ENCODE data around the gene SLC4A2.
A peak's percentile ranks its signal among the peaks of the same experiment; 100 is the strongest.

SLC4A2 gene

DNA sequence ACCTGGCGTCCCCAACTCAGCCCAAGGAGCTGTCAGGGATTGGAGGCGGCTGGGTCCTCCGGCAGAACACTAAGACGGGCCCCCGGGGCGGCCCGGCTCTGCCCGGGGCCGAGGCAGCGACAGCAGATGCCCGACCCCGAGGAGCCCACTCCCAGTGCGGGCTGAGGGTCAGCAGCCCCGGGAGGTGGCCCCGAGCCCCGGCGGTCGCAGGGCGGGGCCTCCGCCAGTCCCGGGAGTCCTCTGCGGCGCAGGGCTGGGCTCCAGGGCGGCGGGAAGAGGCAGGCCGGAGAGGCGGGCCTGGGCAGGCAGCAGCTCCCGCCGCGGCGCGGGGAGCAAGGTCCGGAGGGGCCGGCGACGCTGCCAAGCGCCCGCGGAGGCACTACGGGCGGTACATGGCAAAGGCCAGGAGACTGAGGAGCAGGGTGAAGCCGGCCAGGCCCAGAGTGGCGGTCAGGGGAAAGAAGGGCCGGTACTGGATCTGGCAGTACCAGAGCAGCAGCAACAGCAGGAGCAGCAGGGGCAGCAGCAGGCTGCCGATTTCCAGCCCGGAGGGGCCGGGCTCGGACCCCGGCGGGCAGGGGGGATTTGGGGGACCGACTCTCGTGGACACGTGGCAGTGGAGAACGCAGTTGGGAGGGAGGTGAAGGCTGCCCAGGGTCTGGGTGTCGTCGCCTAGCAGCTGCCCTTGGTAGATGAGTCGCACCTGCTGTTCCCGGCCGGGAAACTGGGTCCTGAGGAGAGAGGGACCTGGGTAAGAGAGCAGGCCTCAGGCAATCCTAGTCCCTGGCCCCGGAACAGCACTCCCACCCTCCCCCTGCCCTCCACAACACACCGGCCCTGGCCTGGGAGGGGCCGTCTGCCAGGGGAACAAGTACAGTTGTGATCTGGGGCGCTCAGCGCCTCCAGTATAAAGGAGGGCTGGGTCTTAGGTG is 22.0 kb downstream of the SLC4A2 start:
- no peak for DNase-seq

DNA sequence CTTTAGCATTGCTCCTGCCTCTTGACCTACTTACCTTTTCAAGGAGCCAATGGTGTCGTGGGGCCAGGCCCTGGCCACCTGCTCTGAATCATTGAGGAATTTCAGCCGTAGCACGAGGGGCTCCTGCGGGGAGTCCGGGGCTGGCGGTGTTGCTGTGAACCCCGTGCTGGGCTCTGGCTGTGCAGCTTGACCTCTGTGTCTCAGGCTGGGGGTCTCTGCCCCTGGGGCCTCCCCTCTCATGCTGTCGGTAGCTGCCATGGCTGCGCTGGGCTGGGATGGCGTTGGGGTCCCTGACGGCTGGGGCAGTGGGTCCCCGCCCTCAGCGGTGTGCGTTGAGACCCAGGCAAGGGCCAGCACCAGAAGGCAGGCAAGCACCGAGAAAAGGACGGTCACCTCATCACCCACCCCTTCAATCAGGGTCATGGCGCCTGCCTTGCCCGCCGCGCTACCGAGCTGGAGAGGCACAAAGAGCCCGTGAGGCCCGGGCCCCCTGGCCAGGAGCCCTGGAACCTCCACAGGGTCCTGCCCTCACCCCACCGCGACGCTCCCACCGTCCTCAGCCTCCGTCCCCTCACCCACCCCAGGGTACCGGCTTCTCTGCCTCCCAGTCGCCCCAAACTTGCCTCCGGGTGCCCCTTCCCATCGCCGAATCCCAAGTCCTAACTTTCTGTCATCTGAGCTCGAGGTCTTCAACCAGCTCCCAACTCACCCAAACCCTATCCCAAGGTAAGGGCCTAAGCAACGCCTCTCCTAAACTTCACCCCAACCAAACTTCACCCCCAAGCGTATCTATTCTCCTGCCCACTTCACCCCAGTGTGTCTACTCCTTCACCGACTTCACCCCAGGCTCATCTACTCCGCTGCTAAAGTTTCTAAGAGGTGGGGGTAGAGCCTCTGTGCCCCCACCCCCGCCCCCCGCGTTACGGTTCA is 23.0 kb downstream of the SLC4A2 start:
- DNase-seq = no peak

DNA sequence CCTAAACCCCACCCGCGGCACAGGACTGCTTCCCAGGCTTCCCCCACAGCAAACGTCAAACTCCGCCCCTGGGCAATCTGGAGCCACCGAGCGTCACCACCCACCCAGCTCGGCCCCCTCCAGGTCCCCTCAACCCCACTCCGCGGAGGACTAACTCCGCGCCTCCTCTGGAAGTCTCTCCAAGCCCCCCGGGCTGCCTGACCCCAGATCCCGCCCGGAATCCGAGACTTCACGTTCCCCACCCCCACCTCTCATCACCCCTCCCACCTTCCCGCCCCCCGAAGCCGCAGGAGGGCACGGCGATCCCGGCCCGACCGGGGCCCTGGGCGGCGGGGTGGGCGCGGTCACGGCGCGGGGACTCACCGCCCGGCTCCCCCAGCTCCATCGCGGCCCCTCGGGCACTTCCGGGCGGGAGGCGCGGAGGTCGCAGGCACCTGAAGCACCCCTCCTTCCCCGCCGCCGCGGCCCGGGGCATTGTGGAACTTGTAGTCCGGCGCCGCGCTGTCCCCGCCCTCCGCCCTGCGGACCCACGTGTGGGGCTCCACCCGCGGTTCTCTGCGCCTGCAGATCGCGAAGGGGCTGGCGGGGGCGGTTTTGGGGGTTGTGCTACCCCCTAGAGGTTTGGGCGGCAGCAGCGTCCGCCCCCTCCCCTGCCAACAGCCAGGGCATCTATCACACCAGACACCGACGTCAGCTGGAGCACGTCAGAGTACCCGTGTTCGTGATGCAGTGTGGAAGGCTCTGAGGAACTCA is 23.9 kb downstream of the SLC4A2 start, which contains the start of gene TMUB1:
Gene TMUB1 (minus strand): TSS at position 423 of the 753 bp plus-strand sequence. CDS start 930 bp downstream, outside the sequence.
- peak; percentile 39 for DNase-seq

- no peak for DNase-seq
These were observed 24.4 kb downstream of the SLC4A2 start for GRCh38 chr7:151083824-151084160.

GRCh38 chr7:151085329-151085690 is 25.9 kb downstream of the SLC4A2 start:
- DNase-seq = no peak

GRCh38 chr7:151085691-151086620 is 26.6 kb downstream of the SLC4A2 start, which contains the start of gene AGAP3:
Gene AGAP3, plus strand, starts transcription at chr7:151086475. Its CDS starts 267 bp downstream, at chr7:151086742.
- DNase-seq = peak; percentile 78

DNA sequence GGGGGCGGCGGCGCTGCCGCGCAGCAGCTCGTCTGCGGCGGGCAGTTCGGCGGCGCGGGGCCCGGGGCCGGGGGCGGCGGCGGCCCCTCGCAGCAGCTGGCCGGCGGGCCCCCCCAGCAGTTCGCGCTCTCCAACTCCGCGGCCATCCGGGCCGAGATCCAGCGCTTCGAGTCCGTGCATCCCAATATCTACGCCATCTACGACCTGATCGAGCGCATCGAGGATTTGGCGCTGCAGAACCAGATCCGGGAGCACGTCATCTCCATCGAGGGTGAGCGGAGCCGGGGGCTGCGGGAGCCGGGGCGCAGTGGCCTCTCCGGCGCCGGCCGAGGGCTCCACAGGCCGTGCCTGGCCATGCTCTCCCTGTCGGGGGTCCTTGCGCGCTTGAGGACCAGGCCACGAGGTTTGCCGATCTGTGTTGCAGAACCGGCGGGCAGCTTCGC is 27.4 kb downstream of the SLC4A2 start:
- no peak for DNase-seq

- DNase-seq = peak; percentile 28
These were observed 28.0 kb downstream of the SLC4A2 start for GRCh38 chr7:151087245-151088018.

- no peak for DNase-seq
These were observed 28.8 kb downstream of the SLC4A2 start for GRCh38 chr7:151088019-151088855.

DNA sequence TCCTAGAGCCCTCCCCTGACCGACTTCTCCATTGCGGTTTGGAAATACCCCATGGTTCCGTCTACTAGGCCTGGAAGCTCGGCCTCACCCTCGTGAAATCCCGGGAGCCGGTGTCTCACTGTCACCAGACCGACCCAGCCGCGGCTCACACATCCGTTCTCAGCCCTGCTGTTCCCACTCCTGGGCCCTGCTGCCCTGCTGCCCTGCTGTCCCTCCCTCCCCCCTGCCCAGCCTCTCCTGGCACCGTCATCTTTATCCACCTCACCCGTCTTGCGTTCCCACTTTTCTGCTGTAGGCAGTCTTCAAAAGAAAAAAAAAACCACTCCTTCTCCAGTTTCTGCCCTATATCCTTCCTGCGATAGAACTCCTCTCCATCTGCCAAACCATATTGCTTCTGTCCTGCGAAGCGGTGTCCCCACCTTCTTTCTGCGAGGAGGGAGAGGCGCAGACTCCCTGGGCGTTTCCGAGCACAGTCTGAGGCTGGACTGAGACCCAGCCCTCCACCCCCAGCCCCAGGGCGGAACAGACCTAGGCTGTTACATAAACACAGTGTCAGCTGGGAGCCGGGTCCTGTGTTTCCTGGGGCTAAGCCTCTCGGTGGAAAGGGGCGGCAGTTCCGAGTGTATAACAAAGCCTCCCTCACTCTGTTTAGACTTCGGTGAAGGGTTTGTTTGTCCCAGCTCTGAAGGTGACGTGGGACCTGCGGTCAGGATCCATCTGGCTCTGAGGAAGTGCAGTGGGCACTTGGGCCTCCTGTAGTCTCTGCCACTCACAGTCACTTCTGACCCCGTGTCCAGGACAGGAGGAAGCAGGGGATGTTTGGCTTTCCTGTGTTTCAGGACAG is 29.7 kb downstream of the SLC4A2 start:
- DNase-seq = no peak

- DNase-seq = no peak
These were observed 30.7 kb downstream of the SLC4A2 start for GRCh38 chr7:151089893-151090730.

DNA sequence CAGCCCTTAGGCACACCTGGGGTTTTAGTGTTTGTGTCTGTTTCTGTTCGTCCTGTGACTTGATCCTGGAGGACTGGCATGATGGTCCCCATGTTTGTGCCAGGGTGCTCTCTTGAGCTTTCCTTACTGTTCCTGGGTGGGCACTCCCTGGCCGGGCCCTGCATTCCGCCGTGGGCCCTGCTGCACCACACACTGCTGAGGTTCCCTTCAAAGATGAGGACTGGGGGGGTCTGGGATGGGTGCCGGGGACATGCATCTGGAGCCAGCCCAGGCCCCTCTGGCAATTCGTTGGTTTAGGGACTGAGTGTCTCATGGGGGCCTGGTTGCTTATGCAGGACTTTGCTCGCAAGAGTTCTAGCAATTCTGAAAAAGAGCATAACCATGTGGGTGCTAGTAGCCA is 31.6 kb downstream of the SLC4A2 start:
- DNase-seq = no peak

DNA sequence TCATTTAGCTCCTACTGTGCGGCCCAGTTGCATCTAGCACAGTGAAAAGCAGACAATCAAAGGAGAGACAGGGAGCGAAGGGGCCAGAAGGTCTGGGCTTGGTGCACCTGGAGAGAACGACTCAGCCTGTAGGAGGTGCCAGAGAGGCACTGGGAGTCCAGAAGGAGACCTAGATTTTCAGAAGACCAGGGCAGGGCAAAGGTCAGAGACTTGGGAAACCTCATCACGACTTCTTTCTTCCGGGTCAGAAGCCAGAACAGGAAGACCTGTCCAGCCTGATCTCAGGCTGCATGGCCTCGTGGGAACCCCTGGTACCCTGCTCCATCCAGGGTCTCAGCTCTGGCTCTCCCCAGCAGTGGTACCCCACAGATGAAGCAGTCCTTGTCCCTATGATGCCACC is 32.0 kb downstream of the SLC4A2 start:
- DNase-seq = no peak

DNA sequence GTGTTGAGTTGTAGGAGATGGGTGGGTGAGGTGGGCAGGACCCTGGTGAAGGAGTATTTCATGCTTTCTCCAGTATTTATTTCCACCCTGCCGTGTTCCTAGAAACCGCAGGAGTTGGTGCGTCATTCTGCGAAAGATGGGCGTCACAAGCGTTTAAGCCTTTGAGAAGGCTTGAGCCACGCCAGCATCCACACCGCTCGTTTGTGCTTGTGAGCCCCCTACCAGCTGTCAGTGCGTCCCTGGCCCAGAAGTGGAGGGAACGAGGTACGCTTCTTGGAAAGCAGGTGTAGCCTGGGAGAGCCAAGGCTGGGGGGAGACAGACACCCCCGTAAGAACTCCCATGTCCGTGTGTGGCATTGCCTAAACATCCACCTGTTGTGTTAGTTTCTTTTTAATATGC is 32.6 kb downstream of the SLC4A2 start:
- DNase-seq = no peak

- no peak for DNase-seq
These were observed 34.4 kb downstream of the SLC4A2 start for GRCh38 chr7:151093748-151094147.

- no peak for DNase-seq
These were observed 35.3 kb downstream of the SLC4A2 start for GRCh38 chr7:151094675-151095074.

DNA sequence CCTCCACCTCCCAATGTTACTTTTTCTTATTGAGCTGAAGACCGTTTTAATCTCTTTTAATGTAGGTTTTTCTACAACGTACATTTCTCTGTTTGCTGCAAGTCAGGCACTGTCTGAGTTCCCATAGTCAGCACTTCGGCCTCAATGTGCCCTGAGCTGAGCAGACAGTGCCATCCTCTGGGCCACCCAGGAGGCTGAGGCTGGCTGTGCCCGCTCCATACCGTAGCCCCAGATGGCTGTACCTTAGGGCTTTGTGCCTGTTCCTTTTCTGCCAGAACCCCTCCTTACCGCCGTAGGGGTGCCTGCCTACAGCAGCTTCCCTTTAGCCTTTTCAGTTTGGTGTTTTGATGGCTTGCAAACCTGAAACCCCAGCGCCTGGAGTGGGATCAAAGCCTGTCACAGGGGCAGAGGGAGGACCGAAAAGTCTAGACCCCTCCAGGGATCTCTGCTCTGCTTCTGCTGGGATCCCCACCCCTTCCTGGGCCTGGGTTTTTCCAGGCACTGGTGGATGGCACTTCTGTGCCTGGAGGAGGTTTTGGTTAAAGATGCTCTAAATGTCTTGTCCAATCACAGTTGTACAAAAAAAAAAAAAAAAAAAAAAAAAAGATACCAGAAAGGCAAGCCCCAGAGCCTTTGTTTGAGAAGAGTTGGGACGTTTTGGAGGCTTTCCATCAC is 35.9 kb downstream of the SLC4A2 start:
- no peak for DNase-seq

Data from SHP77 treated with DMSO at 0.1 percent for 48 hours (cell line).